Medulla oblongata (tissue), 1 donor: ENCODE data around the gene NCOA3.

ENCODE experiments used
- DNase-seq: peaks from one replicate; pipeline ENCODE4 v3.0.0-alpha.2; 2015; ENCODE audit errors: extremely low spot score

NCOA3 gene

GRCh38 chr20:47597090-47597489, 95.4 kb downstream of the NCOA3 start:
- no peak for DNase-seq

GRCh38 chr20:47598911-47599744, 97.4 kb downstream of the NCOA3 start:
- no peak for DNase-seq

- DNase-seq = no peak
These were observed 99.4 kb downstream of the NCOA3 start for GRCh38 chr20:47600967-47601547.

GRCh38 chr20:47603260-47603659, 101.6 kb downstream of the NCOA3 start:
- DNase-seq = no peak

- DNase-seq = no peak
These were observed 104.2 kb downstream of the NCOA3 start for GRCh38 chr20:47605673-47606413.

- no peak for DNase-seq
These were observed 104.8 kb downstream of the NCOA3 start for GRCh38 chr20:47606414-47606982.

GRCh38 chr20:47606983-47607613, 105.4 kb downstream of the NCOA3 start:
- DNase-seq = no peak

GRCh38 chr20:47609001-47609400, 107.3 kb downstream of the NCOA3 start:
- DNase-seq = no peak

GRCh38 chr20:47610247-47610944, 108.7 kb downstream of the NCOA3 start:
- peak; percentile 12 for DNase-seq

GRCh38 chr20:47610945-47611250, 109.2 kb downstream of the NCOA3 start:
- no peak for DNase-seq

- no peak for DNase-seq
These were observed 110.1 kb downstream of the NCOA3 start for GRCh38 chr20:47611785-47612184.

- DNase-seq = no peak
These were observed 111.0 kb downstream of the NCOA3 start for GRCh38 chr20:47612670-47613069.

- no peak for DNase-seq
These were observed 113.1 kb downstream of the NCOA3 start for GRCh38 chr20:47614703-47615309.

GRCh38 chr20:47618479-47618878, 116.8 kb downstream of the NCOA3 start:
- no peak for DNase-seq

- peak; percentile 58 for DNase-seq
These were observed 119.4 kb downstream of the NCOA3 start for GRCh38 chr20:47620808-47621805.

GRCh38 chr20:47622118-47622665, 120.5 kb downstream of the NCOA3 start:
- no peak for DNase-seq

- DNase-seq = no peak
These were observed 121.5 kb downstream of the NCOA3 start for GRCh38 chr20:47623206-47623605.

- DNase-seq = no peak
These were observed 125.9 kb downstream of the NCOA3 start for GRCh38 chr20:47627540-47627939.

GRCh38 chr20:47629907-47630306, 128.2 kb downstream of the NCOA3 start:
- no peak for DNase-seq
